ENCODE data around the gene SLC52A3.

GRCh38 chr20:751761-752160 lies 16.5 kb downstream of the SLC52A3 start:
- no peak for TF ChIP-seq TCF7 (IDR thresholded peaks at IDR 0.05; ENCODE audit: low read depth)
- TF ChIP-seq MAFK (conservative IDR thresholded peaks at IDR 0.05 in 1 of 2, IDR thresholded peaks at IDR 0.05 in 1 of 2; ENCODE audit: low read length in 2 of 2): no peak
- TF ChIP-seq ZSCAN5A (CRISPR knock-in tag; IDR thresholded peaks at IDR 0.05; ENCODE audit: borderline replicate concordance): no peak
- TF ChIP-seq ZNF124 (CRISPR knock-in tag; IDR thresholded peaks at IDR 0.05): no peak
- no peak for TF ChIP-seq CTCF (CRISPR knock-in tag; IDR thresholded peaks at IDR 0.05)
- TF ChIP-seq HMG20B (CRISPR knock-in tag; conservative IDR thresholded peaks at IDR 0.05): no peak
- no peak for TF ChIP-seq ZNF891 (CRISPR knock-in tag; IDR thresholded peaks at IDR 0.05)
- TF ChIP-seq GABPA (IDR thresholded peaks at IDR 0.05; ENCODE audit: low read depth, low read length): no peak
- no peak for TF ChIP-seq GABPA (CRISPR knock-in tag; IDR thresholded peaks at IDR 0.05; ENCODE audit: low read depth)
- TF ChIP-seq ARID2 (CRISPR knock-in tag; IDR thresholded peaks at IDR 0.05; ENCODE audit: borderline replicate concordance): no peak
- no peak for TF ChIP-seq CBX1 (IDR thresholded peaks at IDR 0.05; ENCODE audit: low read depth)
